GM23338 (cell line): ENCODE data around the gene TENT5D. TPM values are rescaled to one million over a fixed set of nuclear protein-coding genes. Genes with fewer than 3 reads are reported as not detected.
"Not testable (repeated sequence)": the region's sequence is repeated elsewhere in the genome, so short reads cannot be mapped to it uniquely, and the experiment has no call there.

ENCODE experiments used
- ATAC-seq: fragments of 200-7000 bp; cut with Tn5 transposase; 3 replicates; pipeline ENCODE4 v1.9.1; 2020
- DNase-seq: peaks from one replicate; pipeline ENCODE4 v3.0.0-alpha.2; 2015; ENCODE audit warnings: low spot score
- H2AFZ ChIP-seq: fragments of 200-600 bp; sonication (generic); 2 replicates; pipeline ENCODE4 v1.8.0; 2016; ENCODE audit warnings: antibody characterized with exemption, mild to moderate bottlenecking, moderate library complexity
- H3F3A ChIP-seq: fragments of 200-600 bp; sonication (generic); replicated peaks from 2 replicates; pipeline ENCODE4 v1.8.0; 2017; ENCODE audit warnings: antibody characterized with exemption, mixed run types, low read depth
- H3K27ac ChIP-seq: fragments of 200-600 bp; sonication (generic); 2 replicates; pipeline ENCODE4 v1.6.1; 2016; ENCODE audit warnings: low read depth
- H3K27me3 ChIP-seq: fragments of 200-600 bp; sonication (generic); 2 replicates; pipeline ENCODE4 v1.8.0; 2016; ENCODE audit warnings: mild to moderate bottlenecking, mixed run types, moderate library complexity; ENCODE audit not compliant: insufficient read depth
- H3K36me3 ChIP-seq: fragments of 200-600 bp; sonication (generic); 2 replicates; pipeline ENCODE4 v1.8.0; 2016; ENCODE audit warnings: mild to moderate bottlenecking; ENCODE audit not compliant: insufficient read depth
- H3K4me1 ChIP-seq: fragments of 200-600 bp; sonication (generic); 2 replicates; pipeline ENCODE4 v1.8.0; 2016; ENCODE audit warnings: mild to moderate bottlenecking, moderate library complexity; ENCODE audit not compliant: insufficient read depth
- H3K4me2 ChIP-seq: fragments of 200-600 bp; sonication (generic); 2 replicates; pipeline ENCODE4 v1.7.1; 2017; ENCODE audit warnings: mixed run types
- H3K4me3 ChIP-seq: fragments of 200-600 bp; sonication (generic); 2 replicates; pipeline ENCODE4 v1.6.1; 2016; ENCODE audit warnings: mixed run types
- H3K79me2 ChIP-seq: fragments of 200-600 bp; sonication (generic); replicated peaks from 2 replicates; pipeline ENCODE4 v1.8.0; 2017; ENCODE audit warnings: mild to moderate bottlenecking; ENCODE audit not compliant: insufficient read depth
- H3K9me2 ChIP-seq: fragments of 200-600 bp; sonication (generic); 2 replicates; pipeline ENCODE4 v1.8.0; 2017; ENCODE audit not compliant: insufficient read depth
- H4K20me1 ChIP-seq: fragments of 200-600 bp; sonication (generic); replicated peaks from 2 replicates; pipeline ENCODE4 v1.8.0; 2017; ENCODE audit warnings: mild to moderate bottlenecking; ENCODE audit not compliant: insufficient read depth
- H3K27ac Mint-ChIP-seq: 2 replicates; pipeline ENCODE4 v1.8.0; 2020; ENCODE audit warnings: inconsistent platforms, mild to moderate bottlenecking, moderate library complexity, mixed read lengths
- H3K27me3 Mint-ChIP-seq: 3 replicates; pipeline ENCODE4 v1.8.0; 2022; ENCODE audit warnings: low read depth, mild to moderate bottlenecking, moderate library complexity, mixed read lengths, inconsistent platforms; ENCODE audit not compliant: insufficient read depth, poor library complexity
- H3K36me3 Mint-ChIP-seq: 3 replicates; pipeline ENCODE4 v1.8.0; 2021; ENCODE audit warnings: low read depth, mild to moderate bottlenecking, inconsistent platforms, moderate library complexity, mixed read lengths
- H3K4me1 Mint-ChIP-seq: 3 replicates; pipeline ENCODE4 v1.8.0; 2020; ENCODE audit warnings: mild to moderate bottlenecking, inconsistent platforms, mixed read lengths
- H3K4me3 Mint-ChIP-seq: 3 replicates; pipeline ENCODE4 v1.8.0; 2021; ENCODE audit warnings: moderate library complexity, mild to moderate bottlenecking, inconsistent platforms, mixed read lengths
- H3K9me3 Mint-ChIP-seq: 3 replicates; pipeline ENCODE4 v1.8.0; 2020; ENCODE audit warnings: moderate library complexity, mild to moderate bottlenecking, inconsistent platforms, mixed read lengths
- CREB1 ChIP-seq: fragments of 250-450 bp; sonication (Bioruptor Pico); IDR thresholded peaks from 2 replicates; pipeline ENCODE4 v1.5.0; 2020; ENCODE audit warnings: low read depth, mild to moderate bottlenecking, moderate library complexity
- CTCF ChIP-seq, 2 experiments: fragments of 200-600 bp in 1 of 2; sonication (generic) in 1 of 2; conservative IDR thresholded peaks; 2 replicates each; pipeline versions ENCODE4 v1.5.1 to v1.6.1; 2016 to 2017; ENCODE audit warnings: antibody characterized with exemption in 2 of 2, low read depth in 2 of 2, mild to moderate bottlenecking in 2 of 2, moderate library complexity in 1 of 2
- EZH2 ChIP-seq: fragments of 200-600 bp; sonication (generic); IDR thresholded peaks from one replicate; pipeline ENCODE4 v1.8.0; 2017; ENCODE audit warnings: antibody characterized with exemption, mild to moderate bottlenecking, low read depth; ENCODE audit not compliant: unreplicated experiment
- JUNB ChIP-seq: IDR thresholded peaks from one replicate; pipeline ENCODE4 v1.6.1; 2016; ENCODE audit warnings: antibody characterized with exemption; ENCODE audit not compliant: unreplicated experiment
- POLR2AphosphoS5 ChIP-seq: IDR thresholded peaks from 2 replicates; pipeline ENCODE4 v1.6.1; 2016; ENCODE audit warnings: antibody characterized with exemption, low read depth
- polyA plus RNA-seq: library from polyadenylated mRNA; unstranded; fragments of >200 nt; fragmentation: Nextera tagmentation; extraction: Ambion mirVana; gene quantifications from 2 replicates; pipeline ENCODE4 v1.2.1, GENCODE V29; 2016
- total RNA-seq: library from RNA; depleted of rRNA; stranded (reverse); fragments of >200 nt; shearing (Covaris generic); gene quantifications from 2 replicates; pipeline ENCODE4 v1.2.3, GENCODE V29; 2014
- TF ChIP-seq, protein P1 (sequence below): IDR thresholded peaks from 2 replicates; pipeline ENCODE4 v1.6.1; 2016; ENCODE audit warnings: antibody characterized with exemption
- TF ChIP-seq, protein P2 (sequence below): IDR thresholded peaks from one replicate; pipeline ENCODE4 v1.6.1; 2018; ENCODE audit warnings: antibody characterized with exemption; ENCODE audit not compliant: unreplicated experiment
- TF ChIP-seq, protein P3 (sequence below): fragments of 250-450 bp; sonication (Bioruptor Pico); IDR thresholded peaks from 2 replicates; pipeline ENCODE4 v1.5.0; 2020; ENCODE audit warnings: mild to moderate bottlenecking, moderate library complexity

The TENT5D gene
- total and polyA plus RNA-seq, 2 experiments from 2014 or later = 0.10 TPM; not detected in 1

DNA sequence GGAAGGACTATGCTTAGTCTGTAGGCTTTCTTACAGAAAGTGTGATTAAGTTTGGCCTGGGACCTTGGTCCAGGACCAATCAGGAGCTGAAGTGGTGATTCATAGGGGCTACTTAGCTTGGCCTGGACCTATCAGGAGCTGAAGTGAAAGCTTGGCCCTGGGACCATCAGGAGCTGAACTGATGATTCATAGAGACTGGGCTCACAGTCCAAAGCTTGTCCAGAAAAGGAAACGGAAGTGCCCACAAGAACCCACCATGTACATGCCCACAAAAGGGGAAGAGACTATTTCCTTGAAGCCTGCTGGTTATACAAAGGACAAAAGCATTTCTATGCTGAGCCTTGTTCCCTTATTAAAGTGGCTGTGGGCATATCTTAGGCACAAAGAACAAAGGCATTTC, 12.6 kb downstream of the TENT5D start:
- Mint-ChIP-seq H3K9me3 (peaks cover 27% of the 10 kb centered on the region), H3K4me1 (no peaks in the 10 kb centered on the region), H3K27ac (no peak overlapping the region), H3K36me3 (peaks cover 14% of the 10 kb centered on the region), H3K4me3 (no peak overlapping the region), H3K27me3 (no peaks in the 10 kb centered on the region)
- Histone ChIP-seq H3K27me3 (no peaks in the 10 kb centered on the region), H2AFZ (no peak overlapping the region), H3K36me3 (no peaks in the 10 kb centered on the region), H3K4me1 (no peaks in the 10 kb centered on the region), H4K20me1 (no peaks in the 10 kb centered on the region), H3K4me3 (no peak overlapping the region), H3K79me2 (no peaks in the 10 kb centered on the region), H3K4me2 (no peak overlapping the region), H3K9me2 (no peaks in the 10 kb centered on the region), H3K27ac (no peak overlapping the region), H3F3A (no peaks in the 10 kb centered on the region)
- ATAC-seq = no peak
- DNase-seq = no peak
- TF ChIP-seq POLR2AphosphoS5 = no peak
- TF ChIP-seq EZH2 = no peak
- TF ChIP-seq, protein P1, sequence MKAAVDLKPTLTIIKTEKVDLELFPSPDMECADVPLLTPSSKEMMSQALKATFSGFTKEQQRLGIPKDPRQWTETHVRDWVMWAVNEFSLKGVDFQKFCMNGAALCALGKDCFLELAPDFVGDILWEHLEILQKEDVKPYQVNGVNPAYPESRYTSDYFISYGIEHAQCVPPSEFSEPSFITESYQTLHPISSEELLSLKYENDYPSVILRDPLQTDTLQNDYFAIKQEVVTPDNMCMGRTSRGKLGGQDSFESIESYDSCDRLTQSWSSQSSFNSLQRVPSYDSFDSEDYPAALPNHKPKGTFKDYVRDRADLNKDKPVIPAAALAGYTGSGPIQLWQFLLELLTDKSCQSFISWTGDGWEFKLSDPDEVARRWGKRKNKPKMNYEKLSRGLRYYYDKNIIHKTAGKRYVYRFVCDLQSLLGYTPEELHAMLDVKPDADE = no peak
- TF ChIP-seq, protein P2, sequence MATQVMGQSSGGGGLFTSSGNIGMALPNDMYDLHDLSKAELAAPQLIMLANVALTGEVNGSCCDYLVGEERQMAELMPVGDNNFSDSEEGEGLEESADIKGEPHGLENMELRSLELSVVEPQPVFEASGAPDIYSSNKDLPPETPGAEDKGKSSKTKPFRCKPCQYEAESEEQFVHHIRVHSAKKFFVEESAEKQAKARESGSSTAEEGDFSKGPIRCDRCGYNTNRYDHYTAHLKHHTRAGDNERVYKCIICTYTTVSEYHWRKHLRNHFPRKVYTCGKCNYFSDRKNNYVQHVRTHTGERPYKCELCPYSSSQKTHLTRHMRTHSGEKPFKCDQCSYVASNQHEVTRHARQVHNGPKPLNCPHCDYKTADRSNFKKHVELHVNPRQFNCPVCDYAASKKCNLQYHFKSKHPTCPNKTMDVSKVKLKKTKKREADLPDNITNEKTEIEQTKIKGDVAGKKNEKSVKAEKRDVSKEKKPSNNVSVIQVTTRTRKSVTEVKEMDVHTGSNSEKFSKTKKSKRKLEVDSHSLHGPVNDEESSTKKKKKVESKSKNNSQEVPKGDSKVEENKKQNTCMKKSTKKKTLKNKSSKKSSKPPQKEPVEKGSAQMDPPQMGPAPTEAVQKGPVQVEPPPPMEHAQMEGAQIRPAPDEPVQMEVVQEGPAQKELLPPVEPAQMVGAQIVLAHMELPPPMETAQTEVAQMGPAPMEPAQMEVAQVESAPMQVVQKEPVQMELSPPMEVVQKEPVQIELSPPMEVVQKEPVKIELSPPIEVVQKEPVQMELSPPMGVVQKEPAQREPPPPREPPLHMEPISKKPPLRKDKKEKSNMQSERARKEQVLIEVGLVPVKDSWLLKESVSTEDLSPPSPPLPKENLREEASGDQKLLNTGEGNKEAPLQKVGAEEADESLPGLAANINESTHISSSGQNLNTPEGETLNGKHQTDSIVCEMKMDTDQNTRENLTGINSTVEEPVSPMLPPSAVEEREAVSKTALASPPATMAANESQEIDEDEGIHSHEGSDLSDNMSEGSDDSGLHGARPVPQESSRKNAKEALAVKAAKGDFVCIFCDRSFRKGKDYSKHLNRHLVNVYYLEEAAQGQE = no peak
- TF ChIP-seq, protein P3, sequence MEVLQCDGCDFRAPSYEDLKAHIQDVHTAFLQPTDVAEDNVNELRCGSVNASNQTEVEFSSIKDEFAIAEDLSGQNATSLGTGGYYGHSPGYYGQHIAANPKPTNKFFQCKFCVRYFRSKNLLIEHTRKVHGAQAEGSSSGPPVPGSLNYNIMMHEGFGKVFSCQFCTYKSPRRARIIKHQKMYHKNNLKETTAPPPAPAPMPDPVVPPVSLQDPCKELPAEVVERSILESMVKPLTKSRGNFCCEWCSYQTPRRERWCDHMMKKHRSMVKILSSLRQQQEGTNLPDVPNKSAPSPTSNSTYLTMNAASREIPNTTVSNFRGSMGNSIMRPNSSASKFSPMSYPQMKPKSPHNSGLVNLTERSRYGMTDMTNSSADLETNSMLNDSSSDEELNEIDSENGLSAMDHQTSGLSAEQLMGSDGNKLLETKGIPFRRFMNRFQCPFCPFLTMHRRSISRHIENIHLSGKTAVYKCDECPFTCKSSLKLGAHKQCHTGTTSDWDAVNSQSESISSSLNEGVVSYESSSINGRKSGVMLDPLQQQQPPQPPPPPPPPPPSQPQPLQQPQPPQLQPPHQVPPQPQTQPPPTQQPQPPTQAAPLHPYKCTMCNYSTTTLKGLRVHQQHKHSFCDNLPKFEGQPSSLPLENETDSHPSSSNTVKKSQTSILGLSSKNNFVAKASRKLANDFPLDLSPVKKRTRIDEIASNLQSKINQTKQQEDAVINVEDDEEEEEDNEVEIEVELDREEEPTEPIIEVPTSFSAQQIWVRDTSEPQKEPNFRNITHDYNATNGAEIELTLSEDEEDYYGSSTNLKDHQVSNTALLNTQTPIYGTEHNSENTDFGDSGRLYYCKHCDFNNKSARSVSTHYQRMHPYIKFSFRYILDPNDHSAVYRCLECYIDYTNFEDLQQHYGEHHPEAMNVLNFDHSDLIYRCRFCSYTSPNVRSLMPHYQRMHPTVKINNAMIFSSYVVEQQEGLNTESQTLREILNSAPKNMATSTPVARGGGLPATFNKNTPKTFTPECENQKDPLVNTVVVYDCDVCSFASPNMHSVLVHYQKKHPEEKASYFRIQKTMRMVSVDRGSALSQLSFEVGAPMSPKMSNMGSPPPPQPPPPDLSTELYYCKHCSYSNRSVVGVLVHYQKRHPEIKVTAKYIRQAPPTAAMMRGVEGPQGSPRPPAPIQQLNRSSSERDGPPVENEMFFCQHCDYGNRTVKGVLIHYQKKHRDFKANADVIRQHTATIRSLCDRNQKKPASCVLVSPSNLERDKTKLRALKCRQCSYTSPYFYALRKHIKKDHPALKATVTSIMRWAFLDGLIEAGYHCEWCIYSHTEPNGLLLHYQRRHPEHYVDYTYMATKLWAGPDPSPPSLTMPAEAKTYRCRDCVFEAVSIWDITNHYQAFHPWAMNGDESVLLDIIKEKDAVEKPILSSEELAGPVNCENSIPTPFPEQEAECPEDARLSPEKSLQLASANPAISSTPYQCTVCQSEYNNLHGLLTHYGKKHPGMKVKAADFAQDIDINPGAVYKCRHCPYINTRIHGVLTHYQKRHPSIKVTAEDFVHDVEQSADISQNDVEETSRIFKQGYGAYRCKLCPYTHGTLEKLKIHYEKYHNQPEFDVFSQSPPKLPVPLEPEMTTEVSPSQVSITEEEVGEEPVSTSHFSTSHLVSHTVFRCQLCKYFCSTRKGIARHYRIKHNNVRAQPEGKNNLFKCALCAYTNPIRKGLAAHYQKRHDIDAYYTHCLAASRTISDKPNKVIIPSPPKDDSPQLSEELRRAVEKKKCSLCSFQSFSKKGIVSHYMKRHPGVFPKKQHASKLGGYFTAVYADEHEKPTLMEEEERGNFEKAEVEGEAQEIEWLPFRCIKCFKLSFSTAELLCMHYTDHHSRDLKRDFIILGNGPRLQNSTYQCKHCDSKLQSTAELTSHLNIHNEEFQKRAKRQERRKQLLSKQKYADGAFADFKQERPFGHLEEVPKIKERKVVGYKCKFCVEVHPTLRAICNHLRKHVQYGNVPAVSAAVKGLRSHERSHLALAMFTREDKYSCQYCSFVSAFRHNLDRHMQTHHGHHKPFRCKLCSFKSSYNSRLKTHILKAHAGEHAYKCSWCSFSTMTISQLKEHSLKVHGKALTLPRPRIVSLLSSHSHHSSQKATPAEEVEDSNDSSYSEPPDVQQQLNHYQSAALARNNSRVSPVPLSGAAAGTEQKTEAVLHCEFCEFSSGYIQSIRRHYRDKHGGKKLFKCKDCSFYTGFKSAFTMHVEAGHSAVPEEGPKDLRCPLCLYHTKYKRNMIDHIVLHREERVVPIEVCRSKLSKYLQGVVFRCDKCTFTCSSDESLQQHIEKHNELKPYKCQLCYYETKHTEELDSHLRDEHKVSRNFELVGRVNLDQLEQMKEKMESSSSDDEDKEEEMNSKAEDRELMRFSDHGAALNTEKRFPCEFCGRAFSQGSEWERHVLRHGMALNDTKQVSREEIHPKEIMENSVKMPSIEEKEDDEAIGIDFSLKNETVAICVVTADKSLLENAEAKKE (CRISPR knock-in tag) = no peak
- TF ChIP-seq CTCF (conservative IDR thresholded peaks at IDR 0.05; ENCODE audit: low read depth in 2 of 2) = no peak
- TF ChIP-seq JUNB = no peak
- no peak for TF ChIP-seq CREB1 (CRISPR knock-in tag)

- H3F3A ChIP-seq, H3K9me2 ChIP-seq, H3K4me3 Mint-ChIP-seq, H4K20me1 ChIP-seq, H3K79me2 ChIP-seq, H3K4me3 ChIP-seq, H3K27ac Mint-ChIP-seq, H3K4me2 ChIP-seq, H2AFZ ChIP-seq, H3K36me3 Mint-ChIP-seq, H3K36me3 ChIP-seq, H3K27ac ChIP-seq, ATAC-seq, H3K27me3 Mint-ChIP-seq, DNase-seq, H3K4me1 ChIP-seq, H3K27me3 ChIP-seq, H3K4me1 Mint-ChIP-seq: not testable (repeated sequence)
- peaks cover 44% of the 10 kb centered on the region for H3K9me3 Mint-ChIP-seq
Observed at GRCh38 chrX:80468166-80468565, 47.9 kb downstream of the TENT5D start.
